ENCODE data around the gene PIGP. TPM values are rescaled to one million over a fixed set of nuclear protein-coding genes. Genes with fewer than 3 reads are reported as not detected.
A peak's percentile ranks its signal among the peaks of the same experiment; 100 is the strongest.
"Not testable (repeated sequence)": the region's sequence is repeated elsewhere in the genome, so short reads cannot be mapped to it uniquely, and the experiment has no call there.

Gene PIGP
- total RNA-seq, 1 donor from 2014 or later, result 31.3 TPM

- no peak for DNase-seq (ENCODE audit: low spot score)
Measured at GRCh38 chr21:37076087-37076850, 3.4 kb upstream of the PIGP start.

GRCh38 chr21:37075214-37075770, 2.4 kb upstream of the PIGP start:
- no peak for DNase-seq (ENCODE audit: low spot score)

GRCh38 chr21:37074546-37074945, 1.7 kb upstream of the PIGP start:
- no peak for DNase-seq (ENCODE audit: low spot score)

DNA sequence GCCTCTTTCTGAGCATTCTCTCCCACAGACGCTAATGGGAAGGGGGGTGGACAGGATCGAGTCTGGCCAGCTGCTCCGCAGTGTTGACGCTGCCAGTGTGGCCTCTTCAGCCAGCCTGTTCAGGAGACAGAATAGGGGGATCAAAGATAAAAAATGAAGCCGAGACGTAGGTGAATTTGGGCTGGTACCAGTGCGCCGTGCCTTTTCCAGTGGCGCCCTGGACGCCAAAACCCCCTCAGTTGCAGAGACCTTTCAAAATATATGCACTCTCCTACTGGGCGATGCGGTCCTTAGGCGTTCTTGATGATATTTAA, 1.3 kb upstream of the PIGP start:
- DNase-seq (ENCODE audit: low spot score), result no peak

- DNase-seq (ENCODE audit: low spot score), result no peak
Measured at GRCh38 chr21:37073417-37074196, 736 bp upstream of the PIGP start.

- DNase-seq (ENCODE audit: low spot score), result peak; percentile 91
Measured at GRCh38 chr21:37072274-37072987, 440 bp downstream of the PIGP start.

GRCh38 chr21:37071561-37072273, 1.2 kb downstream of the PIGP start:
- no peak for DNase-seq (ENCODE audit: low spot score)

DNA sequence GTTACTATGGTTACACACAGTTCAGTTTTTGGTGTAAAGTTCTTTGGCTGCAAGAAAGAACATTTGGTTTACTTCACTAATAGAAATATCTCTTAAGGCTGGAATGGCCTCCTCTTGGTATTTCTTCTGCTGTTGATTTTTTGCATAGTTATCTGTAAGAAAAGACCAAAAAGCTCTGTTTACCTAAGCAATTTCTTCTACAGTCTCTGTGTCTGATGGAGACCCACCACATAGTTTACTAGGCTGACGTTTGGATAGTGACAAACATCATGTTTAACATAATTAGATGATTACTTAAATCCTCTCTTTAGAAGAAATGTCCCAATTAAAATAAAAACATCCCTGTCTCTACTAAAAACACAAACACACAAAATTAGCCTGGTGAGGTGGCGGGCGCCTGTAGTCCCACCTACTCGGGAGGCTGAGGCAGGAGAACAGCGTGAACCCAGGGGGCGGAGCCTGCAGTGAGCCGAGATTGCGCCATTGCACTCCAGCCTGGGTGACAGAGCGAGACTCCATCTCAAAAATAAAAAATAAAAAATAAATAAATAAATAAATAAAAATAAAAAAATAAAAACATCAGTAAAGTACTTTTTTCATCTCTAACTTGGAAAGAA, 7.2 kb downstream of the PIGP start:
- DNase-seq (ENCODE audit: low spot score), result no peak

DNA sequence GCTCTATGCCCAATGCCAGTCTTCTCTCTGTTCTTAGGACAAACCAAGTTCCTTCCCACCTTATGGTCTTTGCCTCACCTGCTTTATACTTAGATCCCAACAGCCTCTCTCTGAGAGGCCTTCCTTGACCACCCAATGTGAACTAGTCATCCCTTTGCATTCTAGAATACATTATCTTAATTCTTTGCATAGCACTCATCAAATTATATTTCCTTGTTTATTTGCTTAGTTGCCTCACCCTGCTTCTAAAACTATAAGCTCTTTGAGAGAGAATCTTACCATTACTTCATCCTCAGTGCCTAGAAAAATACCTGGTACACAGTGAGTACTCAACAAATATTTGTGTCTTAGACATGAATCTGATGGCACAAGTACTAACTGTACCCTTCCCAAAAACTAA, 8.0 kb downstream of the PIGP start:
- no peak for DNase-seq (ENCODE audit: low spot score)

DNA sequence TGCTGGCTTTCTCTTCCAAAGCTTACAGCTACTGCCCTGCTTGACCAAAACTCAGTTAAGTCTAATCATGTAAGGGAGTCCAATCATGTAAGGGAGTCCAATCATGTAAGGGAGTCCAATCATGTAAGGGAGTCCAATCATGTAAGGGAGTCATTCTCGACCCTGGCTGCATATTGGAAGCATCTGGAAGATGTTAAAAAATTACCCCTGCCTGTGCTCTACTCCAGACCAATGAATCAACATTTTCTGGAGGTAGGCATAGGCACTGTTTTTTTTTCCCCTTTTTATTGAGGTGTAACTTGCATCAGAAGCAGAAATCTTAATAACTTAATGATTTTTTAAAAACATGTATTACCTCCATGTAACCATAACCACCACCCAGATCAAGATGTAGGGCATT, 9.4 kb downstream of the PIGP start:
- no peak for DNase-seq (ENCODE audit: low spot score)

GRCh38 chr21:37062593-37062935, 10.3 kb downstream of the PIGP start:
- no peak for DNase-seq (ENCODE audit: low spot score)

DNA sequence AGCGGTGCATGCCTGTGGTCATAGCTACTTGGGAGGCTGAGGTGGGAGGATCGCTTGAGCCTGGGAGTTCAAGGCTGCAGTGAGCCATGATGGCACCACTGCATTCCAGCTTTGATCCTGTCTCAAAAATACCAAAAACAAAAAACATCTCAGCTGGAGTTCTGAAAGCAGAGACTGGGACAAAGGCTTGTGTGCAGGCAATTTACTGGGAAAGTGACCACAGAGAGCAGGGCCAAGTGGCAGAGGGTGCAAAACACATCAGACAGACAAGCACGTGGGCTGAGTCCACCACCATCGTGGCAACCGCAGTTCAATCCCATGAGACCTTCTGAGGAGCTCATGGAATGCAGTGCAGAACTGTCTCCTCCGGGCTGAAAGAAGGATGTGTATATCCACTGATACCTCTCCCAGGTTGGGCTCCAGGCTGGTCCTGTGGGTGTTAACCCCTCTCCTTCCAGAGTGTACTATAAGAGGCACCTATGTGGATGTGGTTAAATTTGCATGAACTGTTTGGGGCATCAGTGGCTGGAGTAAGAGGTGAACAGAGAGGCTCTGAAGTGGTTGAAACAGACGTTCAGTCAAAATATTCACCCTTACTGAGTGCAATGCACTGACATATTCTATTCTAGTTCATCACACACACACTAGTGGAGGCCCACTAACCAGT, 10.8 kb downstream of the PIGP start:
- no peak for DNase-seq (ENCODE audit: low spot score)

GRCh38 chr21:37060296-37060695, 12.6 kb downstream of the PIGP start:
- no peak for DNase-seq (ENCODE audit: low spot score)

DNA sequence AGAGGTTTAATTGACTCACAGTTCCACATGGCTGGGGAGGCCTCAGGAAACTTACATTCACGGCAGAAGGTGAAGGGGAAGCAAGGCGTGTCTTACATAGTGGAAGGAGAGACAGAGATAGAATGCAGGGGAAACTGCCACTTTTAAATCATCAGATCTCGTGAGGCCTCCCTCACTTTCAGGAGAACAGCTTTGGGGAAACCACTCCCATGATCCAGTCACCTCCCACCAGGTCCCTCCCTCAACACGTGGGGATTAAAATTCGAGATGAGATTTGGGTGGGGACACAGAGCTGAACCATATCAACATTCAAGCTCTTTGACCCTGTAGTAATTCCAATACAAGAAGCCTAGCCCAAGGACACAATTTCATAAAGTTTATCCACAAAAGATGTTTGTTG, 13.7 kb downstream of the PIGP start:
- DNase-seq (ENCODE audit: low spot score), result no peak

DNA sequence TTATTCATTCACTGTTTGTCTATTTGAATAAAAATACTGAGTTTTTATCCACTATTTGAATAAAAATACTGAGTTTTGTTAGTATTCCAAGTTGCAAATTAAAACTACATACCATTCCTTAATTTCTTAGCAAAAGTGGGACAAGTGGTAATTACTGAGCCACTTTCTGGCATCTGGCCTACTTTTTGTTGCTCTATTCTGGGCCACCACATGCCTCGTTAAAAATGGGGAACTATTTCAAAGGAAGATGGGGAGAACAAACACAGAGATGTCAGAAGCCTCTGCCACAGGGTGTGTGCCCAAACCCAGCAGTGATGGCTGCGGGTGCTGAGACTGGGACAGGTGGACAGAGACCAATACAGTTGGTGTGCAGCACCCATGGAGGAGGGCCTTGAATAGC, 14.6 kb downstream of the PIGP start:
- no peak for DNase-seq (ENCODE audit: low spot score)

DNA sequence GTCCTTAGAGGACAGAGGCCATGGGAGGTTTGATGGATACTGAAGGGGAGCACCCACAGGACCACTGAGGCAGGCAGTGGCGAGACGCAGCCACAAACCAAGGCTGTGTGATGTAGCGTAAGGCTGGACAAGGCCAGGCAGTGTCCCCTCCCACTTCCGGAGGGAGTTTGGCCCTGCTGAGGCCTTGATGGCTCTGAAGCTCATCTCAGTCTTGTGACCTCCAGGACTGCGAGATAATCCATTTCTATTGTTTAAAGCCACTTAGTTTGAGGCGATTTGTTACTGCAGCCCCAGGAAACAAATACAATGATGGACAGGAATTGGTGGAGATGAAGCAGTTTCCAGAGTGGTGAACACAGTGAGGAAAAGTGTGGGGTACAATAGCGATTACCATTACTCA, 15.3 kb downstream of the PIGP start:
- no peak for DNase-seq (ENCODE audit: low spot score)

DNA sequence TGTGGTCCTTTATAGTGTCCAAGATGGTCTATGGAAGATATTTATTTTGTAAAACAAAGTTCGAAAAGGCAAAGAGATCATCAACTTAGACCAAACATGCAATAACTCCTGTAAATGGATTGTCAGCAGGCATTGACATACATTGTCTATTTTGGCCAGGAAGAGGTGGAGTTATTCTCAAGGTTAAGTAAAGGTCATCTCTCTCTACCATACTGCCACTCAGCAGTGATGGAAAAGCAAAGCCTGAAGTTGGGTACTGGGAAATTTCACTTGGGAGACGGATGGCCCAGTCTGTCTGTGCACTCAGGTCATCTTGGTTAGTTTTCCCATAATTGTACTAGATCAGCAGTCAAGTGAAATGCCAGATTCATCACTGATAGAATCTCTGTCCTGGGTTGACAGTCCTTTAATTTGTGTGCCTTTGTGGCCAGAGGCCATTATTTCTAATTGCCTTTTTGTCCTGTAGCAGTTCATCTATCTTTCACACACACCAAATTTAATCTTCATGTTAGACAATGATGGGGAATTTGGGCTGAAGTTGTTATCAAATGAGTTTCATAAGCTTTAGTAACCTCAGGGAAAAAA, 17.5 kb downstream of the PIGP start:
- DNase-seq (ENCODE audit: low spot score), result no peak

GRCh38 chr21:37049741-37050140, 23.1 kb downstream of the PIGP start:
- not testable (repeated sequence) for DNase-seq (ENCODE audit: low spot score)

DNA sequence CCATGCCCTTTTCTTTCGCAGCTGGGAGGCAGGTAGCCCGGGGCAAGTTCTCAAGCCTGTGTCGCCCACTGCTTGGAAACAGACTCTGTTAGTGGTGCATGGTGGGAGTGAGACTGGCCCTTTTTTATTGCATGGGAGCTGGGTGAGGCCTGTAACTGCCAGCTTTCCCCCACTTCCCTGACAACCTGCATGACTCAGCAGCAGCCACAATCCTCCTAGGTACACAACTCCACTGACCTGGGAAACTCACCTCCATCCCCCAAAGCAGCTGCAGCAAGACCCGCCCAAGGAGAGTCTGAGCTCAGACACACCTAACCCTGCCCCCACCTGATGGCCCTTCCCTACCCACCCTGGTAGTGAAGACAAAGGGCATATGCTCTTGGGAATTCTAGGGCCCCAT, 25.8 kb downstream of the PIGP start:
- DNase-seq (ENCODE audit: low spot score), result no peak

- DNase-seq (ENCODE audit: low spot score), result no peak
Measured at GRCh38 chr21:37045556-37045955, 27.3 kb downstream of the PIGP start.

Data from mesenteric fat pad (tissue), 1 donor.